OCI-LY3 (cell line): ENCODE measurements around the gene DNAJB13.
"Not testable (repeated sequence)": the region's sequence is repeated elsewhere in the genome, so short reads cannot be mapped to it uniquely, and the experiment has no call there.

Experiments used
- CTCF ChIP-seq: fragments of 200-600, 300-600 bp; sonication (generic); IDR thresholded peaks from 2 replicates; pipeline ENCODE4 v1.5.1; 2014; ENCODE audit warnings: antibody characterized with exemption, low read length, low read depth
- EZH2phosphoT487 ChIP-seq: fragments of 200-600 bp; shearing (Covaris generic); IDR thresholded peaks from 2 replicates; pipeline ENCODE4 v1.6.1; 2018; ENCODE audit warnings: antibody characterized with exemption, mixed run types, low read depth

GRCh38 chr11:73936047-73936446, 14.8 kb upstream of the DNAJB13 start:
- TF ChIP-seq CTCF, EZH2phosphoT487: not testable (repeated sequence)
